HepG2 (cell line): ENCODE results near the gene RTN3. TPM values are rescaled to one million over a fixed set of nuclear protein-coding genes. Genes with fewer than 3 reads are reported as not detected.

Experiments
- ATAC-seq: fragments of 200-7000 bp; cut with Tn5 transposase; 3 replicates; pipeline ENCODE4 v1.9.1; 2020; ENCODE audit warnings: mild to moderate bottlenecking, moderate library complexity
- BruUV-seq: library from RNA; stranded (reverse); fragments of 400-500 nt; replicated peaks from 2 replicates; lab custom pipeline; 2021; lab: Mats Ljungman, UMichigan
- CTCF ChIA-PET: fragments of 300-600 bp; formaldehyde crosslinking; extraction: SDS; loops from one replicate; lab custom pipeline; 2021; ENCODE audit warnings: low total read pairs, inconsistent platforms, low intra/inter-chr PET ratio; lab: Yijun Ruan, JAX
- POLR2A ChIA-PET: fragments of 350-600 bp; sonication (Branson Sonifier 250); formaldehyde crosslinking; loops from one replicate; lab custom pipeline; 2020; ENCODE audit warnings: antibody characterized with exemption, inconsistent platforms; lab: Yijun Ruan, JAX
- DNase-seq: peaks from one replicate; pipeline ENCODE4 v3.0.0-alpha.2; 2015; ENCODE audit warnings: low spot score
- FAIRE-seq: peaks from 3 replicates; lab custom pipeline; 2011; peaks lifted over from hg19 to GRCh38; lab: Jason Lieb, UNC
- H2AFZ ChIP-seq: one replicate; pipeline ENCODE4 v1.6.1; 2011; ENCODE audit warnings: low read length, inconsistent platforms
- H3K27ac ChIP-seq: fragments of 300-600 bp; 3 replicates; pipeline ENCODE4 v1.8.0; 2011; ENCODE audit warnings: mixed run types, mild to moderate bottlenecking, mixed read lengths, low read length, inconsistent platforms; ENCODE audit not compliant: insufficient read depth; ENCODE audit errors: extremely low read length
- H3K27me3 ChIP-seq, 2 experiments: fragments of 200-600 bp in 1 of 2; 2 replicates in 1 of 2; 3 replicates in 1 of 2; pipeline versions ENCODE4 v1.6.0 to v1.8.0; 2011; ENCODE audit warnings: low read length in 2 of 2, mild to moderate bottlenecking in 2 of 2, moderate library complexity in 2 of 2, inconsistent platforms in 1 of 2; ENCODE audit not compliant: insufficient read depth in 2 of 2, control insufficient read depth in 1 of 2
- H3K36me3 ChIP-seq, 2 experiments: fragments of 200-600 bp in 1 of 2; replicated peaks in 1 of 2; 2 replicates in 1 of 2; 3 replicates in 1 of 2; pipeline versions ENCODE4 v1.5.1 to v1.8.0; 2011; ENCODE audit warnings: low read length in 2 of 2, inconsistent platforms in 1 of 2; ENCODE audit not compliant: insufficient read depth in 2 of 2, control insufficient read depth in 1 of 2
- H3K4me1 ChIP-seq: 2 replicates; pipeline ENCODE4 v1.5.1; 2012; ENCODE audit warnings: low read length, inconsistent platforms; ENCODE audit not compliant: insufficient read depth
- H3K4me2 ChIP-seq: 2 replicates; pipeline ENCODE4 v1.6.0; 2011; ENCODE audit warnings: low read depth, low read length, inconsistent platforms
- H3K4me3 ChIP-seq, 3 experiments: fragments of 200-600 bp in 1 of 3; sonication (generic), shearing (Covaris generic) in 1 of 3; replicated peaks in 1 of 3; 2 replicates each; pipeline ENCODE4 v1.5.1; 2011 to 2016; ENCODE audit warnings: low read length in 3 of 3, inconsistent platforms in 2 of 3, low read depth in 2 of 3, mild to moderate bottlenecking in 2 of 3, control low read depth in 1 of 3, mixed read lengths in 1 of 3; ENCODE audit not compliant: insufficient read depth in 1 of 3
- H3K79me2 ChIP-seq: one replicate; pipeline ENCODE4 v1.6.1; 2011; ENCODE audit warnings: low read length, inconsistent platforms; ENCODE audit not compliant: insufficient read depth
- H3K9ac ChIP-seq: 2 replicates; pipeline ENCODE4 v1.6.0; 2011; ENCODE audit warnings: mild to moderate bottlenecking, low read depth, low read length, inconsistent platforms; ENCODE audit not compliant: insufficient read depth
- H3K9me3 ChIP-seq: 2 replicates; pipeline ENCODE4 v1.5.1; 2012; ENCODE audit warnings: mild to moderate bottlenecking, low read length
- H4K20me1 ChIP-seq: 2 replicates; pipeline ENCODE4 v1.6.0; 2011; ENCODE audit warnings: inconsistent platforms, mild to moderate bottlenecking, low read length, moderate library complexity; ENCODE audit not compliant: insufficient read depth
- AGO2 ChIP-seq: fragments of 200-400 bp; formaldehyde crosslinking; optimal IDR thresholded peaks from 2 replicates; pipeline ENCODE3; 2017; ENCODE audit warnings: mild to moderate bottlenecking, low read depth, low read length, moderate library complexity
- AHR ChIP-seq: IDR thresholded peaks from 2 replicates; pipeline ENCODE4 v1.6.1; 2018; ENCODE audit warnings: missing genetic modification reagents, missing compliant biosample characterization
- NFE2L2 ChIP-seq: fragments of 150-350 bp; IDR thresholded peaks from 2 replicates; pipeline ENCODE4 v1.6.1; 2014; ENCODE audit warnings: low read length
- ZNF136 ChIP-seq: sonication (generic); formaldehyde crosslinking; IDR thresholded peaks from 2 replicates; pipeline ENCODE4 v1.8.1; 2022; ENCODE audit warnings: low read depth, mild to moderate bottlenecking, moderate library complexity, missing genetic modification reagents
- ZNF382 ChIP-seq: sonication (generic); formaldehyde crosslinking; IDR thresholded peaks from 2 replicates; pipeline ENCODE4 v1.5.0; 2020; ENCODE audit warnings: missing genetic modification reagents, mild to moderate bottlenecking, borderline replicate concordance
- ZNF782 ChIP-seq: sonication (generic); formaldehyde crosslinking; IDR thresholded peaks from 2 replicates; pipeline ENCODE4 v1.4.0; 2020; ENCODE audit warnings: missing genetic modification reagents, mild to moderate bottlenecking, borderline replicate concordance
- ZNF839 ChIP-seq: sonication (generic); formaldehyde crosslinking; IDR thresholded peaks from 2 replicates; pipeline ENCODE4 v1.4.0; 2020; ENCODE audit warnings: missing genetic modification reagents, mild to moderate bottlenecking, borderline replicate concordance
- WGBS: methylation state at CpG from one replicate; pipeline ENCODE4 v1.1.6; 2017; ENCODE audit warnings: low lambda C conversion rate; 5-methylcytosine and 5-hydroxymethylcytosine counted together
- in situ Hi-C: cut with HindIII; loops from 2 replicates; pipeline ENCODE4 v1.10.0; 2017; ENCODE audit warnings: low pct_unique_long_range_greater_than_20kb; ENCODE audit not compliant: extremely low pct_ligation_motif_present
- intact Hi-C: fragments of 100-400 bp; cut with micrococcal nuclease; formaldehyde crosslinking; loops from one replicate; pipeline ENCODE4 v1.10.0; 2022; ENCODE audit not compliant: unreplicated experiment
- polyA plus RNA-seq, 8 experiments: library from polyadenylated mRNA; depleted of rRNA in 3 of 8; stranded (reverse) in 7 of 8; unstranded in 1 of 8; fragments of >200 nt; fragmentation: Illumina TruSeq in 4 of 8; extraction: Trizol in 4 of 8; gene quantifications; 2 replicates each; pipeline versions ENCODE4 v1.2.1 to v1.2.3, GENCODE V29; 2011 to 2016; ENCODE audit warnings: low read depth in 4 of 8, missing spikeins in 1 of 8, mixed read lengths in 1 of 8; ENCODE audit not compliant: insufficient read depth in 1 of 8
- total RNA-seq, 5 experiments: library from RNA; depleted of rRNA; stranded (reverse); fragments of >200 nt; fragmentation: Illumina TruSeq; extraction: Trizol; gene quantifications; 2 replicates each; pipeline ENCODE4 v1.2.3, GENCODE V29; 2016; ENCODE audit warnings: low read depth in 1 of 5
- TF ChIP-seq, protein P1 (sequence below): IDR thresholded peaks from 2 replicates; pipeline ENCODE4 v1.6.1; 2016; ENCODE audit warnings: mild to moderate bottlenecking
- TF ChIP-seq, protein P2 (sequence below): IDR thresholded peaks from 2 replicates; pipeline ENCODE4 v1.4.0; 2020; ENCODE audit warnings: mild to moderate bottlenecking, missing genetic modification reagents
- TF ChIP-seq, protein P3 (sequence below): IDR thresholded peaks from 2 replicates; pipeline ENCODE4 v1.6.1; 2016; ENCODE audit warnings: mild to moderate bottlenecking, missing biosample characterization, missing genetic modification reagents
- TF ChIP-seq, protein P4 (sequence below): sonication (generic); formaldehyde crosslinking; IDR thresholded peaks from 2 replicates; pipeline ENCODE4 v1.5.1; 2020; ENCODE audit warnings: missing genetic modification reagents, mild to moderate bottlenecking, borderline replicate concordance
- TF ChIP-seq, protein P5 (sequence below): IDR thresholded peaks from 2 replicates; pipeline ENCODE4 v1.6.1; 2016

Gene RTN3
- total and polyA plus RNA-seq, 2 of the 13 experiments (the other 11 are each of a cell fraction or from before 2014, with no cell fraction given), result 32.2 to 41.1 TPM

DNA sequence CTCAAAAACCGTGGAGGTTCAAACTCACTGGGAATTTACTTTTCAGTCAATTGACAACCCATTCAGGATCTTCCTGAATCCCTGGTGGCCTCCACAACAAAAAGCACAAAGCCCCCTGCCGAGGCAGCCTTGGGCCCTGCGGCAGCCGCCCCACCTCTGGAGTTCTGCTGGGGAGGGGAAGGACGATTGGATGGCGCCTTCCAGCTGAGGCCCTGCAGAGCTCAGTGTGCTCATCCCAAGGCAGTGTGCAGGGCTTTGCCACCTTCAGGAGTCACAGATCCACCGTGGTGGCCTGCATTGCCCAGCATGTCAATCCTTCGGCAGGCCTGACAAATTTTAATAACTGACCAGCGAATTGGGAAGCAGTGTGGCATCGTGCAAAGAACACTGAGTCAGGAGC is 79.9 kb downstream of the RTN3 start (continued):
- TF ChIP-seq ZNF382 (CRISPR knock-in tag) (no peak), ZNF782 (CRISPR knock-in tag) (no peak), AHR (CRISPR knock-in tag) (no peak), NFE2L2 (no peak)
- TF ChIP-seq, protein P1, sequence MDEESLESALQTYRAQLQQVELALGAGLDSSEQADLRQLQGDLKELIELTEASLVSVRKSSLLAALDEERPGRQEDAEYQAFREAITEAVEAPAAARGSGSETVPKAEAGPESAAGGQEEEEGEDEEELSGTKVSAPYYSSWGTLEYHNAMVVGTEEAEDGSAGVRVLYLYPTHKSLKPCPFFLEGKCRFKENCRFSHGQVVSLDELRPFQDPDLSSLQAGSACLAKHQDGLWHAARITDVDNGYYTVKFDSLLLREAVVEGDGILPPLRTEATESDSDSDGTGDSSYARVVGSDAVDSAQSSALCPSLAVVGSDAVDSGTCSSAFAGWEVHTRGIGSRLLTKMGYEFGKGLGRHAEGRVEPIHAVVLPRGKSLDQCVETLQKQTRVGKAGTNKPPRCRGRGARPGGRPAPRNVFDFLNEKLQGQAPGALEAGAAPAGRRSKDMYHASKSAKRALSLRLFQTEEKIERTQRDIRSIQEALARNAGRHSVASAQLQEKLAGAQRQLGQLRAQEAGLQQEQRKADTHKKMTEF (CRISPR knock-in tag), result no peak

DNA sequence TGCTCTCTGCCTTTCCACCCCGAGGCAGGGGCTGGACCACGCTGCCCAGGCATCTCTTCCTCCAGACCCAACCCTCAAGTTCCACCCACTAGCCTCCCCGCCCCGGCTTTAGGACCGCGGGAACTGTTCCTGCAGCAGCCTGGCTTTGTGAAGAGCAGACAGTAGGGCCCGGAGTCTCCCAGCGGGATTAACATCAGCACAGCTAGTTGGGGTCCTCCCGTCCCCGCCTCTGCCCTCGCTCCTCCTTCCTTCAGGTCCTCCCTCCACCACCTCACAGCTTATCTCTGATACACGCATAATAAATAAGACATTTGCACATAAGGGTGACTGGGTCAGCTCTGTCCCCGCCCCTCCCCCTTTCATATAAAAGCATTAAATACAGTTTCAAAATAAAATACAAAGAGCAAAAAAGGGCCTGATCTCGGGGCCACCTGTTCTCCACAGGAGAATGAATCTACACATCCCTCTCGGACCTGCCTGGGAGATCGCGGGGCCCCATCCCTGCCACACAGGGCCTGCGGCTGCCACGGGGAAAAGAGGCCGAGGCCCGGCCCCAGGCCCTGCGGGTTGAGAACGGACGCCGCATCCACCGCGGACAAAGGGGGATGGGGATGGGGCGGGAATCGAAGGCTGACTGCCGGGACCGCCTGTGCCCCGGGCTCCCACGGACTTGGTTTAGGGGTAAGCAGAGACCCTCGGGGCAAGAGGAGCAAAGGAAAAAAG is 80.8 kb downstream of the RTN3 start:
- intact Hi-C loops, result loop anchor here (10.0 kb wide), 1 partner anchor 143 kb away; no protein-coding TSS in a partner anchor
- WGBS, result 97% methylated on average over 34 of the region's 34 CpGs
- no peak overlapping the region for H3K4me3 ChIP-seq
- no peaks in the 10 kb centered on the region for H3K9me3 ChIP-seq
- H3K9ac ChIP-seq, result no peak overlapping the region
- peaks cover 7% of the 10 kb centered on the region for H3K79me2 ChIP-seq
- in situ Hi-C loops, result loop anchor here (10.0 kb wide), 1 partner anchor 153 kb away; the partner anchor contains the start of gene RCOR2
- POLR2A ChIA-PET, result no interaction called here
- CTCF ChIA-PET, result no interaction called here
- no peak for FAIRE-seq
- no peaks in the 10 kb centered on the region; the same call in 1 of the 2 replicates for H4K20me1 ChIP-seq
- H2AFZ ChIP-seq, result no peak overlapping the region
- no peak overlapping the region for H3K4me2 ChIP-seq
- ATAC-seq, result no peak
- no TSS peak for BruUV-seq
- H3K36me3 ChIP-seq, result peaks cover 2 to 11% of the 10 kb centered on the region in 2 experiments; a peak in 2 of 5 replicates
- H3K27me3 ChIP-seq, result no peaks in the 10 kb centered on the region; a peak in 1 of 5 replicates
- no peak for DNase-seq
- H3K27ac ChIP-seq, result no peak overlapping the region
- H3K4me1 ChIP-seq, result peaks cover 35% of the 10 kb centered on the region
- TF ChIP-seq, protein P2, sequence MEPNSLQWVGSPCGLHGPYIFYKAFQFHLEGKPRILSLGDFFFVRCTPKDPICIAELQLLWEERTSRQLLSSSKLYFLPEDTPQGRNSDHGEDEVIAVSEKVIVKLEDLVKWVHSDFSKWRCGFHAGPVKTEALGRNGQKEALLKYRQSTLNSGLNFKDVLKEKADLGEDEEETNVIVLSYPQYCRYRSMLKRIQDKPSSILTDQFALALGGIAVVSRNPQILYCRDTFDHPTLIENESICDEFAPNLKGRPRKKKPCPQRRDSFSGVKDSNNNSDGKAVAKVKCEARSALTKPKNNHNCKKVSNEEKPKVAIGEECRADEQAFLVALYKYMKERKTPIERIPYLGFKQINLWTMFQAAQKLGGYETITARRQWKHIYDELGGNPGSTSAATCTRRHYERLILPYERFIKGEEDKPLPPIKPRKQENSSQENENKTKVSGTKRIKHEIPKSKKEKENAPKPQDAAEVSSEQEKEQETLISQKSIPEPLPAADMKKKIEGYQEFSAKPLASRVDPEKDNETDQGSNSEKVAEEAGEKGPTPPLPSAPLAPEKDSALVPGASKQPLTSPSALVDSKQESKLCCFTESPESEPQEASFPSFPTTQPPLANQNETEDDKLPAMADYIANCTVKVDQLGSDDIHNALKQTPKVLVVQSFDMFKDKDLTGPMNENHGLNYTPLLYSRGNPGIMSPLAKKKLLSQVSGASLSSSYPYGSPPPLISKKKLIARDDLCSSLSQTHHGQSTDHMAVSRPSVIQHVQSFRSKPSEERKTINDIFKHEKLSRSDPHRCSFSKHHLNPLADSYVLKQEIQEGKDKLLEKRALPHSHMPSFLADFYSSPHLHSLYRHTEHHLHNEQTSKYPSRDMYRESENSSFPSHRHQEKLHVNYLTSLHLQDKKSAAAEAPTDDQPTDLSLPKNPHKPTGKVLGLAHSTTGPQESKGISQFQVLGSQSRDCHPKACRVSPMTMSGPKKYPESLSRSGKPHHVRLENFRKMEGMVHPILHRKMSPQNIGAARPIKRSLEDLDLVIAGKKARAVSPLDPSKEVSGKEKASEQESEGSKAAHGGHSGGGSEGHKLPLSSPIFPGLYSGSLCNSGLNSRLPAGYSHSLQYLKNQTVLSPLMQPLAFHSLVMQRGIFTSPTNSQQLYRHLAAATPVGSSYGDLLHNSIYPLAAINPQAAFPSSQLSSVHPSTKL, result no peak
- TF ChIP-seq ZNF839 (no peak), ZNF136 (CRISPR knock-in tag) (no peak), AGO2 (peak; percentile 62)
- TF ChIP-seq, protein P3, sequence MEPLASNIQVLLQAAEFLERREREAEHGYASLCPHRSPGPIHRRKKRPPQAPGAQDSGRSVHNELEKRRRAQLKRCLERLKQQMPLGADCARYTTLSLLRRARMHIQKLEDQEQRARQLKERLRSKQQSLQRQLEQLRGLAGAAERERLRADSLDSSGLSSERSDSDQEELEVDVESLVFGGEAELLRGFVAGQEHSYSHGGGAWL (CRISPR knock-in tag), result no peak
- TF ChIP-seq, protein P4, sequence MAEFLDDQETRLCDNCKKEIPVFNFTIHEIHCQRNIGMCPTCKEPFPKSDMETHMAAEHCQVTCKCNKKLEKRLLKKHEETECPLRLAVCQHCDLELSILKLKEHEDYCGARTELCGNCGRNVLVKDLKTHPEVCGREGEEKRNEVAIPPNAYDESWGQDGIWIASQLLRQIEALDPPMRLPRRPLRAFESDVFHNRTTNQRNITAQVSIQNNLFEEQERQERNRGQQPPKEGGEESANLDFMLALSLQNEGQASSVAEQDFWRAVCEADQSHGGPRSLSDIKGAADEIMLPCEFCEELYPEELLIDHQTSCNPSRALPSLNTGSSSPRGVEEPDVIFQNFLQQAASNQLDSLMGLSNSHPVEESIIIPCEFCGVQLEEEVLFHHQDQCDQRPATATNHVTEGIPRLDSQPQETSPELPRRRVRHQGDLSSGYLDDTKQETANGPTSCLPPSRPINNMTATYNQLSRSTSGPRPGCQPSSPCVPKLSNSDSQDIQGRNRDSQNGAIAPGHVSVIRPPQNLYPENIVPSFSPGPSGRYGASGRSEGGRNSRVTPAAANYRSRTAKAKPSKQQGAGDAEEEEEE, result no peak
- TF ChIP-seq, protein P5, sequence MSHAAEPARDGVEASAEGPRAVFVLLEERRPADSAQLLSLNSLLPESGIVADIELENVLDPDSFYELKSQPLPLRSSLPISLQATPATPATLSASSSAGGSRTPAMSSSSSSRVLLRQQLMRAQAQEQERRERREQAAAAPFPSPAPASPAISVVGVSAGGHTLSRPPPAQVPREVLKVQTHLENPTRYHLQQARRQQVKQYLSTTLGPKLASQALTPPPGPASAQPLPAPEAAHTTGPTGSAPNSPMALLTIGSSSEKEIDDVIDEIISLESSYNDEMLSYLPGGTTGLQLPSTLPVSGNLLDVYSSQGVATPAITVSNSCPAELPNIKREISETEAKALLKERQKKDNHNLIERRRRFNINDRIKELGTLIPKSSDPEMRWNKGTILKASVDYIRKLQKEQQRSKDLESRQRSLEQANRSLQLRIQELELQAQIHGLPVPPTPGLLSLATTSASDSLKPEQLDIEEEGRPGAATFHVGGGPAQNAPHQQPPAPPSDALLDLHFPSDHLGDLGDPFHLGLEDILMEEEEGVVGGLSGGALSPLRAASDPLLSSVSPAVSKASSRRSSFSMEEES, result no peak
